Mucosa of descending colon (tissue), 3 donors: ENCODE data around the gene ACP2. TPM values are rescaled to one million over a fixed set of nuclear protein-coding genes. Genes with fewer than 3 reads are reported as not detected.

ENCODE experiments used
- ATAC-seq: fragments of 200-7000 bp; cut with Tn5 transposase; one replicate; pipeline ENCODE4 v1.9.1; 2020; ENCODE audit warnings: mild to moderate bottlenecking, moderate library complexity
- DNase-seq, 3 donors: peaks; one replicate each; pipeline ENCODE4 v3.0.0-alpha.2; 2020
- H3K36me3 ChIP-seq: fragments of 200-600 bp; one replicate; pipeline ENCODE4 v1.8.0; 2021; ENCODE audit warnings: low read depth, mild to moderate bottlenecking
- H3K4me1 ChIP-seq: fragments of 200-600 bp; one replicate; pipeline ENCODE4 v1.8.0; 2021; ENCODE audit warnings: low read depth, mild to moderate bottlenecking
- H3K4me3 ChIP-seq: fragments of 200-600 bp; one replicate; pipeline ENCODE4 v1.8.0; 2021; ENCODE audit warnings: mild to moderate bottlenecking
- H3K9me3 ChIP-seq: fragments of 200-600 bp; one replicate; pipeline ENCODE4 v1.8.0; 2021; ENCODE audit warnings: mild to moderate bottlenecking
- intact Hi-C, 2 donors: fragments of 100-400 bp; cut with DNase I in 1 of 2; cut with micrococcal nuclease in 1 of 2; formaldehyde crosslinking; loops; one replicate each; pipeline versions ENCODE4 v1.11.0 to v1.11.1; 2022; cut with DNase I, micrococcal nuclease
- total RNA-seq, 3 donors: library from RNA; stranded (reverse); fragmentation: NEBNext Ultra II Directional in 2 of 3; extraction: Animal tissue kit (Norgen Biotek cat#: 25700) in 2 of 3; gene quantifications; one replicate each; pipeline versions ENCODE4 v1.2.1 to v1.2.4, GENCODE V29; 2021 to 2023
- TF ChIP-seq, protein P1 (sequence below): fragments of 200-600 bp; IDR thresholded peaks from one replicate; pipeline ENCODE4 v1.8.0; 2022; ENCODE audit warnings: antibody characterized with exemption, mild to moderate bottlenecking
- donor health status: DM: no; HTN: no; CAD: no; lungs with moderate emphysema.
- donor health status: DM: no; HTN: no; CAD: no.
- donor health status: DM: no; HTN: yes; CAD: no.

ACP2 gene
- total RNA-seq, 3 donors from 2014 or later, result 42.6 to 53.8 (median 51.1) TPM

DNA sequence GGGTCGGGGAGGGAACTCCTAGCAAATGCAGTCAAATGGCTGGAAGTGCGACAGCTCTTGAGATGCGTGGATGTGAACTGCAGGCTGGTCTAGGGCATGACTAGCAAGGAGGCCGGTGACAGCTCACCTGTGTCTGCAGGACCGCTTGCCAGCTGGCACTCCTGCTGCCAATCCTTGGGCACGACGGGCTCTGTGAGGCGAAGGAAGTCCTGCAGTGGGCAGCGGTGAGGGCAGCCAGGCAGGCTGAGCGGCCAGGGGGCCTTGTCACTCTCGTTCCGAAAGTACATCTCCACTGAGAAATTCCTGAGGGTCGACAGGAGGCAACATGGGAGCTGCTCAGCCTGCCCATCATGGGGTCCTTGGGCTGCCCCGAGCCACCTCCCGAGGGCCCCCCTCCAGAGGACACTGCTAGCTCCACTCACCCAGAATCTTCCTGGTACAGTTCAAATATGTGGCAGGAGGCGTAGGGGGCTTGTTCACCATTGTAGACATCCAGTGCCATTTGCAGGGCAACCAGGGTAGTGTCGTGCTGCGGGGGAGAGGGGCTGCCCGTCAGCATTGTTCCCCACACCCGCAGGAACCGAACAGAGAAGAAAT lies 5.9 kb downstream of the ACP2 start:
- DNase-seq (no peak), ATAC-seq (no peak)
- H3K4me3 ChIP-seq, result no peak overlapping the region
- H3K9me3 ChIP-seq, result no peaks in the 10 kb centered on the region
- H3K4me1 ChIP-seq, result peaks cover 3% of the 10 kb centered on the region
- no peaks in the 10 kb centered on the region for H3K36me3 ChIP-seq
- intact Hi-C loops, result no loop called here
- TF ChIP-seq, protein P1, sequence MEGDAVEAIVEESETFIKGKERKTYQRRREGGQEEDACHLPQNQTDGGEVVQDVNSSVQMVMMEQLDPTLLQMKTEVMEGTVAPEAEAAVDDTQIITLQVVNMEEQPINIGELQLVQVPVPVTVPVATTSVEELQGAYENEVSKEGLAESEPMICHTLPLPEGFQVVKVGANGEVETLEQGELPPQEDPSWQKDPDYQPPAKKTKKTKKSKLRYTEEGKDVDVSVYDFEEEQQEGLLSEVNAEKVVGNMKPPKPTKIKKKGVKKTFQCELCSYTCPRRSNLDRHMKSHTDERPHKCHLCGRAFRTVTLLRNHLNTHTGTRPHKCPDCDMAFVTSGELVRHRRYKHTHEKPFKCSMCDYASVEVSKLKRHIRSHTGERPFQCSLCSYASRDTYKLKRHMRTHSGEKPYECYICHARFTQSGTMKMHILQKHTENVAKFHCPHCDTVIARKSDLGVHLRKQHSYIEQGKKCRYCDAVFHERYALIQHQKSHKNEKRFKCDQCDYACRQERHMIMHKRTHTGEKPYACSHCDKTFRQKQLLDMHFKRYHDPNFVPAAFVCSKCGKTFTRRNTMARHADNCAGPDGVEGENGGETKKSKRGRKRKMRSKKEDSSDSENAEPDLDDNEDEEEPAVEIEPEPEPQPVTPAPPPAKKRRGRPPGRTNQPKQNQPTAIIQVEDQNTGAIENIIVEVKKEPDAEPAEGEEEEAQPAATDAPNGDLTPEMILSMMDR, result no peak

DNA sequence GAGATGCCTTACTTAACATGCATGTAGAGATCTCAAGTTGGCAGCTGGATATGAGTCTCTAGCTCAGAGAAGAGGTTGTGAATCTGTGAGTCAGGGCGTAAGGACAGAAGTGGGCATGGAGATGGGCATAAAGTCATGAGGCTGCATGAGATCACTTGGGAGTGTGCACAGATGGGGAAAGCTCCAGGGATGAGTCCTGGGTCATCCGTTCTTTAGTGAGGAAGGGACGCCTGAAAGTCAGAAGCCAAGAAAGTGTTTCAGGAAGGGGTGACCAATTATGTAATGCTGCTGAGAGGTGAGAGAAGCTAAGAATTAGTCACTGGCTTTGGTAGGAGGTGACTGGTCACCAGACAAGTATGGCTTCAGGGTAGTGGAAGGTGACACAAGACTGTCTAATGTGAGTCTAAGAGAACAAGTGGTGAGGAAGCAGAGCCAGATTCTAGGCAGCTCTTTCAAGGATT lies 6.7 kb downstream of the ACP2 start:
- H3K4me3 ChIP-seq, result no peak overlapping the region
- TF ChIP-seq, protein P1, result no peak
- intact Hi-C loops, result no loop called here
- no peaks in the 10 kb centered on the region for H3K4me1 ChIP-seq
- H3K36me3 ChIP-seq, result no peaks in the 10 kb centered on the region
- H3K9me3 ChIP-seq, result no peaks in the 10 kb centered on the region
- no peak for DNase-seq
- no peak for ATAC-seq

DNA sequence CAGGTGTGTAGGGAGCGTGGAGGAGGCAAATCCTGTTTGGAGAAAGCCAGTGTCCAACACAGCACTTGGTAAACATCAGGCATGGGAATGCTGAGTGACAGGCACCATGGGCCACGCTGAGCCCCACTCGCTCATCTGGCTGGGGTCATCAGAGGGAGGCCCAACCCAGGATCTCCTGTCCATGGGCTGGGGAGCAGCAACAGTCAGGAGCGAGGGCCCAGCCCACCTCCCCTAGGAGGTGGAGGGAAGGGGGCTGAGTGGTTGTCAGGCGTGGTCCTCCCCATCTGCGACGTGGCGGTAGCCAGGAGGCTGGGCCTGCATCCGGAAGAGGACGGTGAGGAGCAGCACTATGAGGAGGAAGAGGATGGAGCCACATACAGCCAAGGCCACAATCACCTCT lies 8.8 kb downstream of the ACP2 start:
- ATAC-seq, result no peak
- H3K9me3 ChIP-seq, result no peaks in the 10 kb centered on the region
- TF ChIP-seq, protein P1, result no peak
- H3K36me3 ChIP-seq, result no peaks in the 10 kb centered on the region
- no peak for DNase-seq
- H3K4me3 ChIP-seq, result no peak overlapping the region
- no peaks in the 10 kb centered on the region for H3K4me1 ChIP-seq
- intact Hi-C loops, result no loop called here

DNA sequence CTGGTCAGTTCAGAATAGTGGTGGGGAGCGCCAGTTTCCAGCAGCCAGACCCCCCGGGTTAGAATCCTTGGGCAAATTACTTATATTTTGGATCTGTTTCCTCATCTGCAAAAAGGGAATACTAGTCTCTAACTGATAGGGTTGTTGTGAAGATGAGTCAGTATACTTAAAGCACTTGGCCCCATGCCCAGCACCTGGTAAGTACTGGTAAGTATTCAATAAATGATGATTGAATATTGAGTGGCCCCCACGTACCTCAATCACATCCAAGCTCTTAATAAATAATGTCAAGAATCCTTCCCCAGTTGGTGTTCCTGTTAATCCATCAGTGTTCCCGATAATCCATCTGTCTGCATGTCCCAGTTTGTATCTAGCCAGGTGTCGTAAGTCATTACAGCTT lies 12.1 kb downstream of the ACP2 start:
- Histone ChIP-seq H3K4me1 (no peaks in the 10 kb centered on the region), H3K9me3 (no peaks in the 10 kb centered on the region), H3K36me3 (no peaks in the 10 kb centered on the region), H3K4me3 (no peak overlapping the region)
- intact Hi-C loops, result no loop called here
- no peak for DNase-seq
- TF ChIP-seq, protein P1, result no peak
- no peak for ATAC-seq

DNA sequence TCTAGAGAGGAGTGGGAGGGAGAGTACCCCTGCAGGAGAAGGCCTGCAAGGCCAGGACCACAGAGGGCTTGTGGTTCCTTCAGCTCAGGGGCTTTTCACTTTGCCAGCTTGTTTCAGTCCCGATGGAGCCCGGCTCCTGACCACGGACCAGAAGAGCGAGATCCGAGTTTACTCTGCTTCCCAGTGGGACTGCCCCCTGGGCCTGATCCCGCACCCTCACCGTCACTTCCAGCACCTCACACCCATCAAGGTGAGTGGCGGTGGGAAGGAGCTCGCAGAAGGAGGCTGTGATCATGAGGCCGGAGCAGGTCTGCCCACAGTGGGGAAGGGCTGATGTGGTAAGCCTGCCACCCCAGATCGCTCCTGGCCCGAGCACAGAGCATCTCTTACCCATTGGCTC lies 13.5 kb downstream of the ACP2 start:
- H3K36me3 ChIP-seq, result no peaks in the 10 kb centered on the region

More for the DNA sequence above, 13.5 kb downstream of the ACP2 start:
- TF ChIP-seq, protein P1, result no peak
- Histone ChIP-seq H3K9me3 (no peaks in the 10 kb centered on the region), H3K4me1 (no peaks in the 10 kb centered on the region), H3K4me3 (no peak overlapping the region)
- intact Hi-C loops, result no loop called here
- no peak for ATAC-seq
- DNase-seq, result no peak
